HG03460 (cell line): Measurements from ENCODE around the gene TRIOBP.

Source experiments
- ATAC-seq: cut with Tn5 transposase; IDR thresholded peaks from one replicate; pipeline ENCODE4 v1.9.1; 2021; ENCODE audit not compliant: unreplicated experiment

TRIOBP gene

GRCh38 chr22:37749831-37750595 is 53.2 kb downstream of the TRIOBP start:
- no peak for ATAC-seq

GRCh38 chr22:37750596-37751162 is 53.8 kb downstream of the TRIOBP start:
- no peak for ATAC-seq

DNA sequence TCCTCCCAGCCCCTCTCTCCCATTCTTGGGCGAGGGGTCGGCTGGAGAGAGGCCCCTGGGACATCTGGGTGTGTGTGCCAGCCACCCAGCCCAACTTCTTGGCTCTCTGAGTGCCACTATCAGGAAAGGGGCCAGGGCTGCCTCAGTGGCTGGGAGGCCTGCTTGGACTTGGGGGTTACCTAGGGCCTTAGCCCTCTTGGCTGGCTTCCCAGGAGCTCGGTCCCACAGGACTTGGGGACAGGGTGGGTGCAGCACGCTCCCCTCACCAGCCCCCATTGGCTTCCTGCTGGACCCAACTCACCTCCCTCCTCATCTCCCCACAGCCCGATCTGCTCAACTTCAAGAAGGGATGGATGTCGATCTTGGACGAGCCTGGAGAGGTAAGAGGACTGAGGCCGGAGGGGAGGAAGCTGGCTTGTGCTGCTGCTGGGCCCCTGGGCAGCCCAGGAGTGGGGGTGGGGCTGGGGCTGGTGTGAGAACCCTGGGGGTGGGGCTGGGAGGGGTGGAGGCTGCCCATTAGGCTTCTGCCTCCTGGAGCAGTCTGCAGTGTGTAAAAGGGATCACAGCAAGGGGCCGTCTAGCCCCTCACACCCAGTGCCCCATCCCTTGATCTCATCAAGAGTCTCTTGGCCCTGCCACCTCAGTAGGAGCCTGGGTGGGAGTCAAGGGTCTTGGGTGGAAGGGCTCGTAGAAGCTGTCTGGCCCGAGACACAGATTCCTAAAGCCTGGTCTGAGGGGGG is 54.8 kb downstream of the TRIOBP start:
- ATAC-seq = no peak

- no peak for ATAC-seq
These were observed 55.6 kb downstream of the TRIOBP start for GRCh38 chr22:37752189-37753087.

DNA sequence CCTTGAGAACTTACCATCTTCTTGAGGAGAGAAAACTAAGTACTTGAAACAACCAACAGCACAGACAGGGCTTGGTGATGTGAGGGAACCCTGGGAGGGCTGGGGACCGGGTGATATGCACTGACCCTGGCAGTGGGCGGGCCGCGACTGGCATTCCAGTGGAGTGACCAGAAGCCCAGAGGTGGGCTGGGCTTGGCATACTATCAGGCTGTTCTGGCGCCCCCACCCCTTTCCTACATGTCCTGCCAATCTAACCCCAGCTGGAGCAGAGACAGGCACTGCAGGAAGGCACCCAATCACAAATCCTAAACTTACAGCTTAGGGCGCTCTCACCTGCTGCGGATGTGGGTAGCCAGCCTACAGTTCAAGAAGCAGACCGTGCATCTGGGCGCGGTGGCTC is 56.9 kb downstream of the TRIOBP start:
- ATAC-seq = no peak

- ATAC-seq = no peak
These were observed 60.8 kb downstream of the TRIOBP start for GRCh38 chr22:37757663-37758062.

DNA sequence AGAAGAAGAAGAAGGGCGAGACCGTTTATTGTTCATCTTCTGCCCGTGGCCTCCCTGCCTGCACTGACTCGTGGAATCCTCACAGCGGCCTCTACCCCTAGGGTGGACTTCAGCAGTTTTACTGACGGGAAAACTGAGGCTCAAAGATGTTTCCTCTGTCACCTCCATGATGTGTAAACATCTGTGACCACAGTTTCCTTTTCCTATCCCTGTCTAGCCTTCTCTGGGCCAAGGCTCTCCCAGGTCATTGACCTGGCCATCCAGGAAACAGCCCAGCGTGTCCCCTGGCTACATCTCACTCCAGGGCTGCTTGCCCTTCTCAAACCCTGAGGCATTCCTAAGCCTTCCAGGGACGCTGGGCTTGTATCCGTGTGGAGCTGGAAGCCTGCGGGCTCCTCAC is 61.8 kb downstream of the TRIOBP start:
- ATAC-seq = no peak

- no peak for ATAC-seq
These were observed 62.4 kb downstream of the TRIOBP start for GRCh38 chr22:37759281-37759680.

GRCh38 chr22:37760152-37760551 is 63.3 kb downstream of the TRIOBP start:
- no peak for ATAC-seq

DNA sequence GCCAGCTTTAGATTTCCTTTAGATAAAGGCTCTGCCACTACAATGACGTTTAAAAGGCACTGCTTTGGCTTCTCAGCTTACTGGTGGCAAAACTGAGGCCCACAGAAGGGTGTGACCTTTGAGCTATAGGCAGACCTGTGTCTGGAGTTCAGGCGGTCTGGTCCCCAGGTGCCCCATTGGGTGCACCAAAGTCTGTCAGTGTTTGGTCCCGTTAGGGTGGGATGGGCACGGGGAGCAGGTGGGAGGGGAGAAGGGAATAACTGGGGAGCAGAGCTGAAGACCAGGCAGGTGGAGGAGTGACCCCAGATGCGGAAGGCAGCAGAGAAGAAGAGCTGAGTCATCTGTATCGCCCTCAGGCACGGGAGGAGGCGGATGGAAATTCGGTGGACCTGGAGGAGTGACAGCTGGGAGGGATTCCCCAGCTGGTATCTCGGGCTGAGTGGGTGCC is 65.6 kb downstream of the TRIOBP start:
- ATAC-seq = no peak

DNA sequence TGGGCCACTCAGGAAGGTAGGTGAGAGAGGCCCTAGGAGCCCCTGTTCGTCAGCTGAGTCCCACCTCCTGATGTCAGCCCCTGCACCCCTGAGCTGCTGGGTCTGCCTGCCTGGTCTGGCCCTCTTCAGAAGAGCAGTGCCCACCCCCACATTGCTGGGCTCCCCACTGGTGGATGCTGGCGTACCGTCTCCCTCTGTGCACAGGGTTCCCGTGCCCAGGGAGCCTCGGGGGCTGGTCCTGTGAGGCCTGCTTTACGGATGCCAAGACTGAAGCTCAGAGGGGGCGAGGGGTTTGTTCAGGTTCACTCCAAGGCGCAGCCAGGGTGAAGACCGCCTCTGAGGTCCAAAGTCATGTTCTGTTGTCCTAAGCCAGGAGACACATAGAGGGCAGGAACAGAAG is 66.2 kb downstream of the TRIOBP start:
- no peak for ATAC-seq

DNA sequence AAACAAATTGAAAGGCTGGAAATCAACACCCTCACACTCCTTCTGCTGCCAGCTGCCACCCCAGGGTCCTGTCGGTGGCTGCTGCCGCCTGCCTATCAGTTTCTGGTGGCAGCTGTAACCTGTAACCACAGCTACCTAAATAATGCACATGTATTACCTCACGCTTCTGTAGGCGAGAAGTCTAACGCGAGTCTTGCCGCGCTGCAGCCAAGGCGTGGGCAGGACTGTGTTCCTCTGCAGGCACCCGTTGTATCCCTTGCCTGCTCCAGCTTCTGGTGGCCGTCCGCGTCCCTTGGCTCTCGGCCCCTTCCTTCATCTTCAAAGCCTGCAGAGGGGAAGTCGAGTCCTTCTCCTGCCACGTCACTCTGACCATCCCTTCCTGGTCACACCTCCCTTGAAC is 66.8 kb downstream of the TRIOBP start:
- no peak for ATAC-seq

- no peak for ATAC-seq
These were observed 67.8 kb downstream of the TRIOBP start for GRCh38 chr22:37764622-37765021.

GRCh38 chr22:37765498-37765897 is 68.7 kb downstream of the TRIOBP start:
- no peak for ATAC-seq

GRCh38 chr22:37765953-37766576 is 69.2 kb downstream of the TRIOBP start:
- ATAC-seq = no peak

- ATAC-seq = no peak
These were observed 71.4 kb downstream of the TRIOBP start for GRCh38 chr22:37768273-37768672.

DNA sequence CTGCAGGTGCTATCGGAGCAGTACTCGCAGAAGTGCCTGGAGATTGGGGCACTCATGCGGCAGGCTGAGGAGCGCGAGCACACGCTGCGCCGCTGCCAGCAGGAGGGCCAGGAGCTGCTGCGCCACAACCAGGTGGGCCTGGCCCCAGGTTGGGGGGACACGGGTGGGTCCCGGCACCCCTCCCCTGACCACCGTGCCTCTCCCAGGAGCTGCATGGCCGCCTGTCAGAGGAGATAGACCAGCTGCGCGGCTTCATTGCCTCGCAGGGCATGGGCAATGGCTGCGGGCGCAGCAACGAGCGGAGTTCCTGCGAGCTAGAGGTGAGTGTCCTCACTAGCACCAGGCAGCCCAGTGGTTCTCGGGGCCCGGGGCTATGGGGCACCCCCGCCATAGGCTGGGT is 72.2 kb downstream of the TRIOBP start:
- no peak for ATAC-seq

GRCh38 chr22:37771081-37771480 is 74.2 kb downstream of the TRIOBP start:
- no peak for ATAC-seq

DNA sequence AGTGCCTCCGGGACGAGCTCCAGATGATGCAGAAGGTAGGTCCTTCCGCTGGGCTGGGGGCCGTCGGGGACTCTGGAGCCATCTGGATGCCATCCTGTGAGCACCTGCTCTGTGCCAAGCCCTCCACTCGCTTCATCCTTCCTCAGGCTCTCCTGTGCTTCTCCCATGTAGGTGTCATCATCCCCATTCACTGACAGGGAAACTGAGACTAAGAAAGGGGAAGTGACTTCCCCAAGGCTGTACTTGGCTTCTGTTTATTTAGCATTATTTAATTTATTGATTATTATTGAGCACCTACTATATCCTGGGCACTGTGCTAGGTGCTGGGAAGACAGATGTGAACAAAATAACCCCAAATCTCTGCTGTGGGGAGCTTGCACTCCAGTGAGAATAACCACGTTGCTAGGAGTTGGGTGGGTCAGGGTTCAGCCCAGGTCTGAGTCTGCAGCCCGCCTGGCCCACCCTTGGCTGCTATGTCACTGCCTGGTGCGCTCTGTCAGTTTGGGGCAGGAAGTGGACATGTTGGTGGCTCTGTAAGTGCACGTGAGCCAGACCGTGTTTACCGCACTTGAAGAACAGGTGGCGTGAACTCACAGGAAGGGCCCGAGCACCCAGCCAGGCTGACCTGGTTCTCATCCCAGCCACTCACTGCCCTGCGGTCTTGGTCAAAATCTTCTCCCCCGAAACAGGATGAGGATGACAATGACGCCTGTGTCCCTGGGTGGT is 75.0 kb downstream of the TRIOBP start:
- no peak for ATAC-seq

DNA sequence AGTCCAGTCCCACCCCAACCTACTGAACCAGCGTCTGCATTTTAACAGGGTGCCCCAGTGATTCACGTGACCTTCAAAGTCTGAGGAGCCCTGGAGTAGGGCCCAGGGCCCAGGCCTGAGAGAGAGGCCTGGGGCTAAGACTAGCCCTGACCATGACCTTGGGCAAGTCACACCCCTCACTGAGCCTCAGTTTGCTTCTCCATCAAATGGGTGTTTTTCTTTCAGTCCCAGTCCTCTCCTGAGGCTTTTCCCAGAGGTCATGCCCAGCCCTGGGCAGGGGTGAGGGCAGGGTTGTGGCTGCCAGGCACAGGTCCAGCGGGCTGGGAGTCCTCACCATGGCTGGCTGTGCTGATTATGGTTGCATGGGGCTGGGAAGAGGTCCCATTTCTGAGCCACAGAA is 77.9 kb downstream of the TRIOBP start:
- no peak for ATAC-seq
